B cell (primary cell): ENCODE measurements around the gene MRPS22. TPM values are rescaled to one million over a fixed set of nuclear protein-coding genes. Genes with fewer than 3 reads are reported as not detected.

Source experiments
- ATAC-seq: fragments of 200-7000 bp; cut with Tn5 transposase; one replicate; pipeline ENCODE4 v1.10.0; 2021; ENCODE audit warnings: low read depth, mild to moderate bottlenecking, moderate number of reproducible peaks, moderate library complexity
- CTCF ChIA-PET: fragments of 350-600 bp; sonication (Branson Sonifier 250); formaldehyde crosslinking; loops from one replicate; lab custom pipeline; 2021; ENCODE audit warnings: antibody characterized with exemption, inconsistent platforms; lab: Charles Lee
- POLR2A ChIA-PET: fragments of 350-600 bp; sonication (Branson Sonifier 250); formaldehyde crosslinking; loops from one replicate; lab custom pipeline; 2021; ENCODE audit warnings: antibody characterized with exemption; lab: Charles Lee
- DNase-seq: peaks from one replicate; pipeline ENCODE4 v3.0.0; 2013
- H2AFZ ChIP-seq: 2 replicates; pipeline ENCODE4 v1.6.1; 2012; ENCODE audit warnings: mild to moderate bottlenecking, low read depth, low read length; ENCODE audit not compliant: insufficient read depth, poor library complexity, severe bottlenecking
- H3K27ac ChIP-seq, 2 donors: 1 replicate in 1 of 2; 2 replicates in 1 of 2; pipeline ENCODE4 v1.5.1; 2012 to 2013; ENCODE audit warnings: low read length in 2 of 2, mild to moderate bottlenecking in 2 of 2, moderate library complexity in 1 of 2
- H3K27me3 ChIP-seq, 4 experiments: fragments of 200-600 bp in 1 of 4; sonication (generic) in 1 of 4; replicated peaks in 1 of 4; 1 replicate in 2 of 4; 2 replicates in 2 of 4; pipeline versions ENCODE4 v1.6.1 to v1.7.0; 2013 to 2016; ENCODE audit warnings: low read length in 3 of 4, mild to moderate bottlenecking in 2 of 4, mixed read lengths in 1 of 4, moderate library complexity in 1 of 4; ENCODE audit not compliant: insufficient read depth in 4 of 4, control insufficient read depth in 3 of 4; ENCODE audit errors: control extremely low read depth in 1 of 4
- H3K36me3 ChIP-seq, 2 experiments: replicated peaks in 1 of 2; 1 replicate in 1 of 2; 2 replicates in 1 of 2; pipeline versions ENCODE4 v1.6.1 to v1.7.1; 2013; ENCODE audit warnings: low read length in 1 of 2; ENCODE audit not compliant: insufficient read depth in 2 of 2, control insufficient read depth in 1 of 2; ENCODE audit errors: control extremely low read depth in 1 of 2, extremely low read depth in 1 of 2
- H3K4me1 ChIP-seq, 2 donors: fragments of 200-600 bp in 1 of 2; sonication (generic) in 1 of 2; 1 replicate in 1 of 2; 2 replicates in 1 of 2; pipeline versions ENCODE4 v1.5.1 to v1.6.1; 2013 to 2017; ENCODE audit warnings: low read length in 2 of 2; ENCODE audit not compliant: control insufficient read depth in 2 of 2, insufficient read depth in 2 of 2
- H3K4me2 ChIP-seq: replicated peaks from 2 replicates; pipeline ENCODE3; 2012; ENCODE audit warnings: mild to moderate bottlenecking, low read depth, low read length; ENCODE audit not compliant: poor library complexity, severe bottlenecking
- H3K4me3 ChIP-seq, 5 experiments: fragments of 200-600 bp in 1 of 5; sonication (generic) in 1 of 5; 1 replicate in 3 of 5; 2 replicates in 2 of 5; pipeline versions ENCODE4 v1.5.1 to v1.7.0; 2011 to 2016; ENCODE audit warnings: low read length in 4 of 5, mild to moderate bottlenecking in 4 of 5, low read depth in 2 of 5, control low read depth in 1 of 5, moderate library complexity in 1 of 5; ENCODE audit not compliant: insufficient read depth in 1 of 5; ENCODE audit errors: control extremely low read depth in 1 of 5, extremely low read depth in 1 of 5
- H3K79me2 ChIP-seq: fragments of 200-600 bp; sonication (generic); one replicate; pipeline ENCODE4 v1.6.0; 2016; ENCODE audit warnings: low read length; ENCODE audit not compliant: control insufficient read depth, insufficient read depth
- H3K9ac ChIP-seq: fragments of 200-600 bp; sonication (generic); 2 replicates; pipeline ENCODE4 v1.6.1; 2017; ENCODE audit warnings: mild to moderate bottlenecking, low read length, moderate library complexity
- H3K9me3 ChIP-seq, 3 donors: one replicate each; pipeline versions ENCODE4 v1.6.1 to v1.7.1; 2013; ENCODE audit warnings: low read length in 2 of 3; ENCODE audit not compliant: control insufficient read depth in 2 of 3, insufficient read depth in 1 of 3; ENCODE audit errors: control extremely low read depth in 1 of 3
- H4K20me1 ChIP-seq: 2 replicates; pipeline ENCODE4 v1.6.0; 2012; ENCODE audit warnings: mild to moderate bottlenecking, low read length; ENCODE audit not compliant: insufficient read depth, control insufficient read depth, poor library complexity, severe bottlenecking
- H3K27ac Mint-ChIP-seq: one replicate; pipeline ENCODE4 v1.8.0; 2021; ENCODE audit warnings: mixed read lengths
- H3K27me3 Mint-ChIP-seq: one replicate; pipeline ENCODE4 v1.8.0; 2021; ENCODE audit warnings: mixed read lengths
- H3K4me1 Mint-ChIP-seq: one replicate; pipeline ENCODE4 v1.8.0; 2021; ENCODE audit warnings: mixed read lengths
- H3K4me3 Mint-ChIP-seq: one replicate; pipeline ENCODE4 v1.8.0; 2021; ENCODE audit warnings: mixed read lengths
- H3K9me3 Mint-ChIP-seq: one replicate; pipeline ENCODE4 v1.8.0; 2022; ENCODE audit warnings: mixed read lengths; ENCODE audit not compliant: insufficient read depth
- EZH2 ChIP-seq: IDR thresholded peaks from 2 replicates; pipeline ENCODE4 v1.6.1; 2012; ENCODE audit warnings: borderline replicate concordance, low read depth, mild to moderate bottlenecking, moderate library complexity, low read length; ENCODE audit not compliant: insufficient read depth, poor library complexity, severe bottlenecking
- WGBS: methylation state at CpG from one replicate; pipeline ENCODE4 v1.1.5; 2013; ENCODE audit warnings: missing lambda C conversion rate; ENCODE audit not compliant: insufficient coverage; 5-methylcytosine and 5-hydroxymethylcytosine counted together
- intact Hi-C: fragments of 100-400 bp; cut with micrococcal nuclease; formaldehyde crosslinking; loops from one replicate; pipeline ENCODE4 v1.10.0; 2022
- polyA plus RNA-seq: library from polyadenylated mRNA; depleted of rRNA; stranded (reverse); fragments of >200 nt; gene quantifications from 2 replicates; pipeline ENCODE4 v1.2.3, GENCODE V29; 2012
- total RNA-seq, 2 donors: library from RNA; stranded (reverse); fragments of 120-200 nt in 1 of 2; gene quantifications; 1 replicate in 1 of 2; 2 replicates in 1 of 2; pipeline versions ENCODE4 v1.2.3 to v1.2.4, GENCODE V29; 2013 to 2022
- TF ChIP-seq, protein P1 (sequence below): fragments of 200-600 bp; IDR thresholded peaks from one replicate; pipeline ENCODE4 v1.8.0; 2022; ENCODE audit warnings: antibody characterized with exemption, mild to moderate bottlenecking

The MRPS22 gene
- total and polyA plus RNA-seq, 2 donors (not counting 1 experiment from before 2014, with no cell fraction given) = 19.1 to 32.5 TPM

DNA sequence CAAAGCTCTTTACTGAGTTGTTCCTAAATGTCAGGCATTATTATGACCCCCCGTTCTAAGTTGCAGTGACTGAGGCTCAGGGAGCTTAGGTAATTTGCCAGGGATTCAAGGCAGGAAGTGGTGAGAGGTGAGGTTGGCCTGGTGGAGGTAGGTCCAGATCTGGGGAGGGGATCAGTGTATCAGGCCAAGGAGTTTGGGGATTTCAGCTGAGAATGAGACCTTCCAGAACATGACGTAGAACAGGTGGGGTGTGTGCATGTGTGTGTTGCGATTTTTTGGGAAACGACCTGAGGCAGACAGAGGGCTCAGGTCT lies 41.1 kb upstream of the MRPS22 start:
- Histone ChIP-seq H3K9me3 (no peaks in the 10 kb centered on the region), H3K4me1 (no peaks in the 10 kb centered on the region), H3K27ac (no peak overlapping the region), H4K20me1 (no peaks in the 10 kb centered on the region), H3K79me2 (no peaks in the 10 kb centered on the region), H3K36me3 (no peaks in the 10 kb centered on the region), H3K9ac (no peak overlapping the region), H2AFZ (no peak overlapping the region), H3K4me3 (no peak overlapping the region), H3K27me3 (peaks cover 0 to 3% (median 0%) of the 10 kb centered on the region in 4 experiments), H3K4me2 (no peak overlapping the region)
- ChIA-PET CTCF (no interaction called here), POLR2A (no interaction called here)
- no peak overlapping the region for H3K4me3 Mint-ChIP-seq
- intact Hi-C loops = no loop called here
- no peaks in the 10 kb centered on the region for H3K4me1 Mint-ChIP-seq
- peaks cover 12% of the 10 kb centered on the region for H3K27me3 Mint-ChIP-seq
- DNase-seq (no peak), ATAC-seq (no peak)
- WGBS = 92% methylated on average over 1 of the region's 4 CpGs
- no peak overlapping the region for H3K27ac Mint-ChIP-seq
- H3K9me3 Mint-ChIP-seq = no peaks in the 10 kb centered on the region
- no peak for TF ChIP-seq EZH2
- TF ChIP-seq, protein P1, sequence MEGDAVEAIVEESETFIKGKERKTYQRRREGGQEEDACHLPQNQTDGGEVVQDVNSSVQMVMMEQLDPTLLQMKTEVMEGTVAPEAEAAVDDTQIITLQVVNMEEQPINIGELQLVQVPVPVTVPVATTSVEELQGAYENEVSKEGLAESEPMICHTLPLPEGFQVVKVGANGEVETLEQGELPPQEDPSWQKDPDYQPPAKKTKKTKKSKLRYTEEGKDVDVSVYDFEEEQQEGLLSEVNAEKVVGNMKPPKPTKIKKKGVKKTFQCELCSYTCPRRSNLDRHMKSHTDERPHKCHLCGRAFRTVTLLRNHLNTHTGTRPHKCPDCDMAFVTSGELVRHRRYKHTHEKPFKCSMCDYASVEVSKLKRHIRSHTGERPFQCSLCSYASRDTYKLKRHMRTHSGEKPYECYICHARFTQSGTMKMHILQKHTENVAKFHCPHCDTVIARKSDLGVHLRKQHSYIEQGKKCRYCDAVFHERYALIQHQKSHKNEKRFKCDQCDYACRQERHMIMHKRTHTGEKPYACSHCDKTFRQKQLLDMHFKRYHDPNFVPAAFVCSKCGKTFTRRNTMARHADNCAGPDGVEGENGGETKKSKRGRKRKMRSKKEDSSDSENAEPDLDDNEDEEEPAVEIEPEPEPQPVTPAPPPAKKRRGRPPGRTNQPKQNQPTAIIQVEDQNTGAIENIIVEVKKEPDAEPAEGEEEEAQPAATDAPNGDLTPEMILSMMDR = no peak

DNA sequence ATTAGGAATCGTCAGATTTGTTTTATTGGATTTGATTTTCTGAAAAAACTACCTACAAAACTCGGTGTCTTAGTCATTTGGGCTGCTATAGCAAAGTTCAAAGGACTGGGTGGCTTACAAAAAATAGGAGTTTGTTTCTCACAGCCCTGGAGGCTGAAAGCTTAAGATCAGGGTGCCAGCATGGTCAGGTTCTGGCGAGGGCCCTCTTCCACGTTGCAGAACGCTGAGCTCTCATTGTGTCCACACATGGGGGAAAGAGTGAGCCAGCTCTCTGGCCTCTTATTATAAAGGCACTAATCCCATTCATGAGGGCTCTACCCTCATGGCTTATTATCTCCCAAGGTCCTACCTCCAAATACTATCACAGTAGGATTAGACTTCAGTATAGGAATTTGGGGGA lies 40.6 kb upstream of the MRPS22 start:
- H3K9me3 ChIP-seq = no peaks in the 10 kb centered on the region
- Mint-ChIP-seq H3K4me1 (no peaks in the 10 kb centered on the region), H3K9me3 (no peaks in the 10 kb centered on the region), H3K4me3 (no peak overlapping the region), H3K27ac (no peak overlapping the region), H3K27me3 (peaks cover 10% of the 10 kb centered on the region)
- WGBS = 89% methylated on average over 3 of the region's 5 CpGs
- DNase-seq (no peak), ATAC-seq (no peak)
- TF ChIP-seq, protein P1 = no peak
- TF ChIP-seq EZH2 = no peak
- no peak overlapping the region for H2AFZ ChIP-seq
- H3K4me3 ChIP-seq = no peak overlapping the region
- ChIA-PET POLR2A (no interaction called here), CTCF (no interaction called here)
- no peak overlapping the region for H3K4me2 ChIP-seq
- H4K20me1 ChIP-seq = no peaks in the 10 kb centered on the region
- no peaks in the 10 kb centered on the region for H3K36me3 ChIP-seq
- H3K79me2 ChIP-seq = no peaks in the 10 kb centered on the region
- no peaks in the 10 kb centered on the region for H3K4me1 ChIP-seq
- H3K27me3 ChIP-seq = peaks cover 0 to 3% (median 0%) of the 10 kb centered on the region in 4 experiments
- H3K9ac ChIP-seq = no peak overlapping the region
- no peak overlapping the region for H3K27ac ChIP-seq
- intact Hi-C loops = no loop called here
